ENCODE data around the gene NTHL1. TPM values are rescaled to one million over a fixed set of nuclear protein-coding genes. Genes with fewer than 3 reads are reported as not detected.

The NTHL1 gene
- total and polyA plus RNA-seq, 10 of the 15 experiments (the other 5 are each of a cell fraction or from before 2014, with no cell fraction given), result 0.85 to 54.7 (median 39.0) TPM

DNA sequence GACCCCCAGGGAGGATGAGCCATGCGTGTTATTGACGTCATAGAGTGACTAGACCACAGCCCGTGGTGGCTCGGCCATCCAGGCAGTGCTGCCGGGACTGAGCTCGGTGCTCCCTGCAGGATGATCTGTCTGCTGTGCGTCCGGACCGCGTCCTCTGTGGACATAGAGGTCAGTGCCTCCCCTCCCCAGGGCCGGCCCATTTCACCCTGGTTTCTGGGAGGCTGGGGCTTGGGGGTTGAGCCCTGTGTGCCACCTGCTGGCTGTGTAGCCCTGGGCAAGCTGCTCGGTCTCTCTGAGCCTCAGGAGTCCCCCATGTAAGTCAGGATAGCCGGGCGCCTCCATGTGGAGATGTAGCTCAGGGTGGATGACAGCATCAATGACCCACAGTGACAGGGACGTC lies 8.4 kb upstream of the NTHL1 start:
- no peaks in the 10 kb centered on the region for H4K20me1 ChIP-seq (ENCODE audit: control insufficient read depth, insufficient read depth)
- TF ChIP-seq CTCF (IDR thresholded peaks at IDR 0.05 in 2 of 3, conservative IDR thresholded peaks at IDR 0.05 in 1 of 3; ENCODE audit: control insufficient read depth in 2 of 3, extremely low read depth in 1 of 3, insufficient read depth in 1 of 3, low read depth in 3 of 3, low read length in 3 of 3), result peak in 2 of 3 experiments; percentile 12; a peak in 1 of 6 replicates
- no peak for TF ChIP-seq ZZZ3 (IDR thresholded peaks at IDR 0.05; ENCODE audit: control insufficient read depth, insufficient read length, low read depth)
- RAD21 ChIA-PET (ENCODE audit: unreplicated experiment), result no interaction called here
- DNase-seq (ENCODE audit: low read depth, low spot score) (no peak), FAIRE-seq (no peak), ATAC-seq (0 out of 3 replicates have a peak, but pooled peaks have one; percentile 19)
- in situ Hi-C loops (cut with MboI), result no loop called here
- POLR2A ChIA-PET, result no interaction called here
- H3K27me3 ChIP-seq (replicated peaks in 1 of 2; ENCODE audit: control insufficient read depth in 2 of 2, insufficient read depth in 2 of 2, low read length in 1 of 2), result no peaks in the 10 kb centered on the region
- H3K9ac ChIP-seq (ENCODE audit: control insufficient read depth, insufficient read depth, low read length), result no peak overlapping the region
- no peak overlapping the region for H3K4me2 ChIP-seq (ENCODE audit: control insufficient read depth, insufficient read depth)
- WGBS (ENCODE audit: insufficient coverage, insufficient replicate concordance, low lambda C conversion rate, missing lambda C conversion rate), result 50% methylated on average over 15 of the region's 15 CpGs
- BruUV-seq (replicated peaks), result no TSS peak
- no peak overlapping the region for H3K27ac ChIP-seq (ENCODE audit: control insufficient read depth, insufficient read depth)
- no peak overlapping the region for H2AFZ ChIP-seq (ENCODE audit: control insufficient read depth, low read depth, low read length)
- H3K9me3 ChIP-seq (replicated peaks; ENCODE audit: control insufficient read depth, insufficient read depth, low read length), result no peaks in the 10 kb centered on the region
- SMC1A ChIA-PET (ENCODE audit: uncharacterized antibody, unreplicated experiment), result no interaction called here
- H3K36me3 ChIP-seq (ENCODE audit: control insufficient read depth in 2 of 2, insufficient read depth in 2 of 2, low read length in 1 of 2), result peaks cover 2 to 11% of the 10 kb centered on the region in 2 experiments; a peak in 2 of 4 replicates
- no peak overlapping the region for H3K4me3 ChIP-seq
- H3K79me2 ChIP-seq (ENCODE audit: control insufficient read depth, insufficient read depth, low read length), result no peaks in the 10 kb centered on the region
- intact Hi-C loops (cut with micrococcal nuclease; ENCODE audit: unreplicated experiment), result no loop called here
- CTCF ChIA-PET, result interaction anchor here (1.0 to 1.7 kb wide), 3 partner anchors 24 to 170 kb away, joined by 3 to 6 read pairs (median 3); no protein-coding TSS in a partner anchor
- H3K4me1 ChIP-seq (ENCODE audit: control insufficient read depth, insufficient read depth, low read length), result no peaks in the 10 kb centered on the region

GRCh38 chr16:2054543-2055245 lies 7.1 kb upstream of the NTHL1 start:
- no TSS peak for BruUV-seq (replicated peaks)
- DNase-seq (ENCODE audit: low read depth, low spot score) (no peak), FAIRE-seq (no peak), ATAC-seq (no peak)
- no peaks in the 10 kb centered on the region for H3K4me1 ChIP-seq (ENCODE audit: control insufficient read depth, insufficient read depth, low read length)
- H3K4me3 ChIP-seq, result no peak overlapping the region
- no peaks in the 10 kb centered on the region for H3K79me2 ChIP-seq (ENCODE audit: control insufficient read depth, insufficient read depth, low read length)
- ChIA-PET SMC1A (ENCODE audit: uncharacterized antibody, unreplicated experiment) (no interaction called here), CTCF (interaction anchor here (0.5 to 1.7 kb wide), 2 partner anchors 86 to 171 kb away, joined by 3 read pairs; no protein-coding TSS in a partner anchor), POLR2A (no interaction called here), RAD21 (ENCODE audit: unreplicated experiment) (no interaction called here)
- no peaks in the 10 kb centered on the region for H4K20me1 ChIP-seq (ENCODE audit: control insufficient read depth, insufficient read depth)
- in situ Hi-C loops (cut with MboI), result no loop called here
- H3K27ac ChIP-seq (ENCODE audit: control insufficient read depth, insufficient read depth), result no peak overlapping the region
- WGBS (ENCODE audit: insufficient coverage, insufficient replicate concordance, low lambda C conversion rate, missing lambda C conversion rate), result 84% methylated on average over 28 of the region's 29 CpGs
- no peak overlapping the region for H3K4me2 ChIP-seq (ENCODE audit: control insufficient read depth, insufficient read depth)
- TF ChIP-seq PAX5 (IDR thresholded peaks at IDR 0.05; ENCODE audit: borderline replicate concordance, low read depth, low read length) (no peak), POLR2A (IDR thresholded peaks at IDR 0.05; ENCODE audit: low read depth, low read length) (0 out of 2 replicates have a peak, but pooled peaks have one; percentile 14)
- H3K27me3 ChIP-seq (replicated peaks in 1 of 2; ENCODE audit: control insufficient read depth in 2 of 2, insufficient read depth in 2 of 2, low read length in 1 of 2), result no peaks in the 10 kb centered on the region
- H3K9me3 ChIP-seq (replicated peaks; ENCODE audit: control insufficient read depth, insufficient read depth, low read length), result no peaks in the 10 kb centered on the region
- intact Hi-C loops (cut with micrococcal nuclease; ENCODE audit: unreplicated experiment), result no loop called here
- no peak overlapping the region for H3K9ac ChIP-seq (ENCODE audit: control insufficient read depth, insufficient read depth, low read length)
- no peak overlapping the region for H2AFZ ChIP-seq (ENCODE audit: control insufficient read depth, low read depth, low read length)
- H3K36me3 ChIP-seq (ENCODE audit: control insufficient read depth in 2 of 2, insufficient read depth in 2 of 2, low read length in 1 of 2), result peaks cover 2 to 10% of the 10 kb centered on the region in 2 experiments; a peak in 2 of 4 replicates
